ENCODE measurements around the gene AGPAT3. TPM values are rescaled to one million over a fixed set of nuclear protein-coding genes. Genes with fewer than 3 reads are reported as not detected.
"Not testable (repeated sequence)": the region's sequence is repeated elsewhere in the genome, so short reads cannot be mapped to it uniquely, and the experiment has no call there.

Gene AGPAT3
- total and polyA plus RNA-seq, 9 donors: 11.6 to 42.1 (median 31.9) TPM

DNA sequence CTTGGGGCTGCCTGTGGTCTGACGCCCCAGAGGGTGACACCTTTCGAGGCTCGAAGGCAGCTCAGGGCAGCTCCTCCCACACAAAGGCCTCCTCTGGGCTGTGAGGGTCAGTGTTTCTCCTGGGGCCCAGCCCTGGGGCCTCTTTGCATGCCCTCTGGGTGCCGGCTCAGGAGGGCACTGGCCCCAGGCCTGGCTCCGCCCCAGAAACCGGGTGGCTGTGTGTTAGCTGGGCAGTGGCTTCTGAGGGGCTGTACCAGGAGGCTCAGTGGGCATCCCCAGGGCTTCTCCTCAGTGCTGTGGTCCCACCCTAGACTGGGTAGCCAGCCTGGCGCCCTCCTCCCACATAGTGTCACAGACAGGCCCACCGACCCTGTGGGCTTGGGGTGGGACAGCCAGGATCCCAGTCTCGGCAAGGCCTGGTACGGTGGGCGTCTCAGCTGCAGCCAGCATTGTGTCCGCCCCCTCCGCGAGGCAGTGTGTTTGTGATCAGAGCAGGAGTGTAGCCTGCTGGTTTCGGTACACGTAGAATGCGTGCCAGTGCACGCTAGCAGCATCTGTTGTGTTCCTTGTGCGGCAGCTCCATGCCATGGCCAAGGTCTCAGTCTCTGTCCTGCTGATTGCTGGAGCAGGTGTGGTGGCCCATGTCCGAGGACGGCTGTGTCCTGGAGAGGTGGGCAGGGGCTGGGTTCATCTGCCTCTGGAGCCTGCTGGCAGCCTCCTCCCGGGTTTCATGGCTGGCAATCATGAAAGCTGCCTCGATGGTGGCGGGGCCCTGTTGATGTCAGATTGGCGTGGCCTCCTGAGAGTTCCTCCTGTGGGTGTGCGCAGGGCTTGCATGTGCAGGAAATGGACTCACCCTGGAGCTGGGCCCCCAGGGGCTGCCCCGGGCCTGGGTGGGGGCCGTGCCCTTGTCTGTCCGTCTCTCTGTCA, 47.6 kb upstream of the AGPAT3 start:
- 87 to 91% (median 87%) methylated on average over 25 to 29 of the region's 29 CpGs for WGBS, 3 donors
- no peaks in the 10 kb centered on the region for H3K9me3 ChIP-seq
- intact Hi-C loops (cut with DNase I): loop anchor here in 2 of 4 donors (10.0 kb wide), 2 partner anchors 477 to 487 kb away; partner anchors contain the start of gene PFKL (in 1 of the 2)
- no peaks in the 10 kb centered on the region for H3K27me3 ChIP-seq
- H3K27ac ChIP-seq: no peak overlapping the region
- TF ChIP-seq POLR2A (IDR thresholded peaks at IDR 0.05): no peak
- TF ChIP-seq, protein P1, sequence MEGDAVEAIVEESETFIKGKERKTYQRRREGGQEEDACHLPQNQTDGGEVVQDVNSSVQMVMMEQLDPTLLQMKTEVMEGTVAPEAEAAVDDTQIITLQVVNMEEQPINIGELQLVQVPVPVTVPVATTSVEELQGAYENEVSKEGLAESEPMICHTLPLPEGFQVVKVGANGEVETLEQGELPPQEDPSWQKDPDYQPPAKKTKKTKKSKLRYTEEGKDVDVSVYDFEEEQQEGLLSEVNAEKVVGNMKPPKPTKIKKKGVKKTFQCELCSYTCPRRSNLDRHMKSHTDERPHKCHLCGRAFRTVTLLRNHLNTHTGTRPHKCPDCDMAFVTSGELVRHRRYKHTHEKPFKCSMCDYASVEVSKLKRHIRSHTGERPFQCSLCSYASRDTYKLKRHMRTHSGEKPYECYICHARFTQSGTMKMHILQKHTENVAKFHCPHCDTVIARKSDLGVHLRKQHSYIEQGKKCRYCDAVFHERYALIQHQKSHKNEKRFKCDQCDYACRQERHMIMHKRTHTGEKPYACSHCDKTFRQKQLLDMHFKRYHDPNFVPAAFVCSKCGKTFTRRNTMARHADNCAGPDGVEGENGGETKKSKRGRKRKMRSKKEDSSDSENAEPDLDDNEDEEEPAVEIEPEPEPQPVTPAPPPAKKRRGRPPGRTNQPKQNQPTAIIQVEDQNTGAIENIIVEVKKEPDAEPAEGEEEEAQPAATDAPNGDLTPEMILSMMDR (IDR thresholded peaks at IDR 0.05): no peak
- no peak for TF ChIP-seq EP300 (IDR thresholded peaks at IDR 0.05)
- peaks cover 5% of the 10 kb centered on the region for H3K4me1 ChIP-seq (ENCODE audit: insufficient read depth)
- H3K4me3 ChIP-seq: no peak overlapping the region
- DNase-seq: peak in 1 of 5 donors; percentile 31
- no peaks in the 10 kb centered on the region for H3K36me3 ChIP-seq

DNA sequence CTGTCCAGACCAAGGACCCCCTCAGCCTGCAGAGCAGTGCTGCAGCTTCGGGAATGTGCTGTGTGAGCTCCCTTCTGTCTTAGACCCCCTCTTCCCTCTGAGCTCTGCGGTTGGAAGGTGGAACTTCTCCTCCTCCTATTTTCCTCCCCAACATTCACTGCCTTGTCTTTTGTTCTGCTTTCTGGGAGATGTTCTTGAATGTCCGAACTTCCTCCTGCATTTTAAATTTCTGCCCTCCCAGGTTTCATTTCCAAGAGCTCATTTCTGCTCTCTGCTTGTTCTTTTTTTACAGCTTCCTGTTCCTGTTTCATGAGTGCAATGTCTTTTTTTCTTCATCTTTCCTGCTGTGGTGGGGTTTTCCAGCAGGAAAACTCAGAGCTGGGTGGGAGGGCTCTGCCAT, 46.3 kb upstream of the AGPAT3 start:
- Histone ChIP-seq H3K4me3 (no peak overlapping the region), H3K36me3 (no peaks in the 10 kb centered on the region), H3K27ac (no peak overlapping the region), H3K9me3 (no peaks in the 10 kb centered on the region), H3K4me1 (ENCODE audit: insufficient read depth) (peaks cover 5% of the 10 kb centered on the region), H3K27me3 (no peaks in the 10 kb centered on the region)
- TF ChIP-seq POLR2A (IDR thresholded peaks at IDR 0.05) (no peak), EP300 (IDR thresholded peaks at IDR 0.05) (no peak)
- TF ChIP-seq, protein P1 (IDR thresholded peaks at IDR 0.05): no peak
- WGBS, 3 donors: 81 to 86% (median 83%) methylated on average over 3 of the region's 3 CpGs
- DNase-seq: no peak
- intact Hi-C loops (cut with DNase I): loop anchor here in 2 of 4 donors (10.0 kb wide), 2 partner anchors 476 to 486 kb away; partner anchors contain the start of gene PFKL (in 1 of the 2)

DNA sequence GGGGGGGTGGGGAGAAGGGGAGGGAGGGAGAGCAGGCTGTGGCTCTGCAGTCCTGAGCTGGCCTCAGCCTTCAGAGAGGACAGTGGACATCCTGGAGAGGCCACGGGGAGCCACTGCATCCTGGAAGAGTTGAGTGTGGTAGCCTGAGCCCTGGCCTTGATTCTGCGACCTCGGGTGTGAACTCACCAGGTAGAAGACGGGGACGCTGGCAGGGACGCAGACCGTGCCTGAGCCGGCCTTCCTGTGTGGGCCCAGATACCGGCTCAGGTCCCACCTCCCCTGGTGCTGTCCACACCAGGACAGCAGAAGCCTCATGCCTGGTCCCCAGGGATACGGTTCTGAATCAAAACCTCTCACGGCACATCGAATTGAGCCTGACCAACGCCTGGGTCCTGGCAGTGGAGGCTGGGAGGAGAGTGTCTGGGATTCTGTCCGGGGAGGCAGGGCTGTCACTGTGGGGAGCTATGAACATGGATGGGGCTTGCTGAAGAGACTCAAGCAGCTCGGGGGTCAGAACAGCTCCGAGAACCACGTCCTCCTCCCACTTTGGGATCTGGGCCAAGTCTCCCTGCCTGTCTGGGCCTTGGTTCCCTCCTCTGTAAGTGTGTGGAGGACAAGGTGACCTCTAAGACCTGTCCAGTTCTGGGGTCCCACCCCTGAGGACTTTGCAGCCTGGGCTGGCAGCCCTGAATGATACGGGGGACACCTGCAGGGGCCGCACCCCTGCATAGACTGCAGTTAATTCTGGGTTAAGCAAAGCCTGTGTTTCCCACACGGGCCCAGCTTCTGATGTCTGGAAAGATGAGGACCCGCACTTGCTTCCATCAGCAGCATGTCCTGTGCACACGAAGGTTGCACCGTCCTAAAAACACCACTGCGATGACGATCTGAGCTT, 45.3 kb upstream of the AGPAT3 start:
- H3K4me1 ChIP-seq (ENCODE audit: insufficient read depth): peaks cover under 1% of the 10 kb centered on the region
- no peaks in the 10 kb centered on the region for H3K36me3 ChIP-seq
- H3K4me3 ChIP-seq: no peak overlapping the region
- no peak overlapping the region for H3K27ac ChIP-seq
- intact Hi-C loops (cut with DNase I): loop anchor here in 2 of 4 donors (10.0 kb wide), 2 partner anchors 475 to 485 kb away; partner anchors contain the start of gene PFKL (in 1 of the 2)
- H3K9me3 ChIP-seq: no peaks in the 10 kb centered on the region
- TF ChIP-seq, protein P1 (IDR thresholded peaks at IDR 0.05): no peak
- TF ChIP-seq EP300 (IDR thresholded peaks at IDR 0.05): no peak
- no peak for TF ChIP-seq POLR2A (IDR thresholded peaks at IDR 0.05)
- H3K27me3 ChIP-seq: no peaks in the 10 kb centered on the region
- WGBS, 3 donors: 85 to 90% (median 88%) methylated on average over 25 of the region's 25 CpGs
- no peak for DNase-seq

DNA sequence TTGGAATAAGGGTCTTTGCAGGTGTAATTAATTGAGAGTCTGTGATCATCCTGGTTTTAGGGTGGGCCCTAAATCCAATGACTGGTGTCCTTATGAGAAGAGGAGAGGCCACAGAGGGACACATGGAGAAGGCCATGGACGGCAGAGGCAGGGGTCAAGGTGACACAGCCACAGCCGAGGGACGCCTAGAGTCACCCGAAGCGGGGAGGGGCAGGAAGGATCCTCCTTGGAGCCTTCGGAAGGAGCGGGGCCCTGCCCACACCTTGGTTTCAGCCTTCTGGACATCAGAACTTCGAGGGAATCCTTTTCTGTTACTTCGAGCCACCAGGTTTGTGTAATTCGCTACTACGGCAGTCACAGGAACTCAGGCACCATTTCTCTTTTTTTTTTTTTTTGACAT, 44.6 kb upstream of the AGPAT3 start:
- DNase-seq: no peak
- Histone ChIP-seq H3K27me3 (no peaks in the 10 kb centered on the region), H3K36me3 (no peaks in the 10 kb centered on the region), H3K4me3 (no peak overlapping the region), H3K9me3 (no peaks in the 10 kb centered on the region), H3K27ac (no peak overlapping the region), H3K4me1 (ENCODE audit: insufficient read depth) (no peaks in the 10 kb centered on the region)
- no peak for TF ChIP-seq POLR2A (IDR thresholded peaks at IDR 0.05)
- no peak for TF ChIP-seq EP300 (IDR thresholded peaks at IDR 0.05)
- intact Hi-C loops (cut with DNase I): no loop called here
- 91 to 95% (median 92%) methylated on average over 11 of the region's 11 CpGs for WGBS, 3 donors

DNA sequence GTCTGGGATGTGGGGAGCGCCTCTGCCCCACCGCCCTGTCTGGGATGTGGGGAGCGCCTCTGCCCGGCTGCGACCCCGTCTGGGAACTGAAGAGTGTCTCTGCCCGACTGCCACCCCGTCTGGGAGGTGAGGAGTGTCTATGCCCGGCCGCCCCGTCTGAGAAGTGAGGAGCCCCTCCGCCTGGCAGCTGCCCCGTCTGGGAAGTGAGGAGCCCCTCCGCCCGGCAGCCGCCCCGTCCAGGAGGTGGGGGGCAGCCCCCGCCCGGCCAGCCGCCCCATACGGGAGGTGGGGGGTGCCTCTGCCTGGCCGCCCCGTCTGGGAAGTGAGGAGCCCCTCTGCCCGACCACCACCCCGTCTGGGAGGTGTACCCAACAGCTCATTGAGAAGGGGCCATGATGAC, 42.9 kb upstream of the AGPAT3 start:
- DNase-seq: peak in 1 of 5 donors; percentile 9
- H3K36me3 ChIP-seq; H3K4me3 ChIP-seq; H3K27me3 ChIP-seq; intact Hi-C loops (cut with DNase I); H3K4me1 ChIP-seq (ENCODE audit: insufficient read depth); H3K9me3 ChIP-seq; H3K27ac ChIP-seq: not testable (repeated sequence)
- WGBS, 3 donors: 95 to 96% (median 96%) methylated on average over 17 to 25 of the region's 25 CpGs

DNA sequence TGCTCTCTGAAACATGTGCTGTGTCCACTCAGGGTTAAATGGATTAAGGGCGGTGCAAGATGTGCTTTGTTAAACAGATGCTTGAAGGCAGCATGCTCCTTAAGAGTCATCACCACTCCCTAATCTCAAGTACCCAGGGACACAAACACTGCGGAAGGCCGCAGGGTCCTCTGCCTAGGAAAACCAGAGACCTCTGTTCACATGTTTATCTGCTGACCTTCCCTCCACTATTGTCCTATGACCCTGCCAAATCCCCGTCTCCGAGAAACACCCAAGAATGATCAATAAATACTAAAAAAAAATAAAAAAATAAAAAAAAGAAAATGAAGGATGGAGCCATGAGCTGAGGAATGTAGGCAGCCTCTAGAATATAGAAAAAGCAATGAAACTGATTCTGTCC, 42.3 kb upstream of the AGPAT3 start:
- H3K36me3 ChIP-seq; H3K27ac ChIP-seq; DNase-seq; intact Hi-C loops (cut with DNase I); H3K4me3 ChIP-seq; H3K4me1 ChIP-seq (ENCODE audit: insufficient read depth); H3K27me3 ChIP-seq; H3K9me3 ChIP-seq: not testable (repeated sequence)
- WGBS, 3 donors: 94 to 97% (median 97%) methylated on average over 2 to 5 of the region's 5 CpGs

Data from ovary (tissue), 9 donors.